Cardiac ventricle fibroblast (primary cell): Measurements from ENCODE around the gene COG8. TPM values are rescaled to one million over a fixed set of nuclear protein-coding genes. Genes with fewer than 3 reads are reported as not detected.

Source experiments
- total RNA-seq: library from RNA; depleted of rRNA; stranded (reverse); fragments of >200 nt; gene quantifications from 2 replicates; pipeline ENCODE4 v1.2.3, GENCODE V29; 2015

The COG8 gene
- total RNA-seq, result 42.7 and 52.4 TPM in 2 replicates

GRCh38 chr16:69339289-69340094, at the start of gene COG8, which contains the start of gene NIP7:
Gene COG8 (minus strand): TSS chr16:69339564. CDS start chr16:69339552, 12 bp downstream.
Gene NIP7 (plus strand): TSS chr16:69339772. CDS start chr16:69339830, 58 bp downstream.

GRCh38 chr16:69351309-69352027, 12.1 kb upstream of the COG8 start, which contains the start of gene TMED6:
Gene TMED6 (minus strand): TSS chr16:69351786. CDS start chr16:69351753, 33 bp downstream.

GRCh38 chr16:69330286-69331109, 8.9 kb downstream of the COG8 start, which contains the start of gene PDF:
Gene PDF (minus strand): TSS chr16:69330588. CDS start chr16:69330570, 18 bp downstream.

GRCh38 chr16:69310653-69311532, 28.5 kb downstream of the COG8 start, which contains the start of gene VPS4A:
Gene VPS4A (plus strand): TSS chr16:69311350. CDS start chr16:69311512, 162 bp downstream.

Other genes starting within 250 kb of the COG8 start
- 0.05 TPM in 1 of 2 replicates, not detected in the other for gene HAS3, start 233.9 kb downstream of the COG8 start, total RNA-seq
- 79.6 and 84.0 TPM in 2 replicates for gene CHTF8, start 207.0 kb downstream of the COG8 start, total RNA-seq
- 19.3 and 30.2 TPM in 2 replicates for gene UTP4, start 206.9 kb downstream of the COG8 start, total RNA-seq
- gene SNTB2, start 152.4 kb downstream of the COG8 start, total RNA-seq, result 31.5 and 34.5 TPM in 2 replicates
- 24.6 and 32.1 TPM in 2 replicates for gene VPS4A, start 28.2 kb downstream of the COG8 start, total RNA-seq
- gene PDF, start 9.0 kb downstream of the COG8 start, total RNA-seq, result 14.8 and 17.0 TPM in 2 replicates
- 13.4 and 18.2 TPM in 2 replicates for gene NIP7, start 208 bp upstream of the COG8 start, total RNA-seq
- gene TMED6, start 12.2 kb upstream of the COG8 start, total RNA-seq, result not detected in 2 replicates
- 14.0 and 16.2 TPM in 2 replicates for gene TERF2, start 46.4 kb upstream of the COG8 start, total RNA-seq
- gene CYB5B, start 85.1 kb upstream of the COG8 start, total RNA-seq, result 26.5 and 33.2 TPM in 2 replicates
- 22.3 and 28.0 TPM in 2 replicates for gene NFAT5, start 226.4 kb upstream of the COG8 start, total RNA-seq